Measurements from ENCODE around the gene POGLUT2.

The POGLUT2 gene

DNA sequence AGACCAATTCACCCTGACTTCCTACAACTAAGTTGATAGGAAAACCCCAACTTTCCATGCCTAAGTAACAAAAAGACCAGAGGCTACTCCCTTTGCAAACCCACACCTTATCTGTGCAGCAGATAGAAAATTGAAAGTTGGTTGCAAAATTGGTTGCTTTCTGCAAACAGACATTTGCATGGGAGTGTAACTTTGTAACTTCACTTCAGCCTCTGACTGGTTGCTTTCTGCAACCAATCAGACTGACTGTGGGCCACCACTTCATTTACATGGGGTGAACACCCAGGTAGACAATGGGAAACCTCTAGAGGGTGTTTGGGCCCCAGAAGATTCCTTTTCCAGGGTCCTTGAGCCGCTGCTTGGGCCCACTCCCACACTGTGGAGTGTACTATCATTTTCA, 35.0 kb downstream of the POGLUT2 start:
- no peak for DNase-seq (ENCODE audit: extremely low spot score)
- TF ChIP-seq CTCF (IDR thresholded peaks at IDR 0.05; ENCODE audit: control extremely low read depth, extremely low read depth, low read depth, missing control alignments): no peak
- POLR2A ChIA-PET: no interaction called here
- CTCF ChIA-PET: no interaction called here

- no peak for TF ChIP-seq CTCF (IDR thresholded peaks at IDR 0.05; ENCODE audit: control extremely low read depth, extremely low read depth, low read depth, missing control alignments)
- CTCF ChIA-PET: no interaction called here
- POLR2A ChIA-PET: no interaction called here
- no peak for DNase-seq (ENCODE audit: extremely low spot score)
These were observed 37.7 kb downstream of the POGLUT2 start for GRCh38 chr13:102761071-102761470.

- ChIA-PET POLR2A (no interaction called here), CTCF (interaction anchor here (1.0 to 2.6 kb wide), 4 partner anchors 9 to 179 kb away, joined by 4 to 8 read pairs (median 5); no protein-coding TSS in a partner anchor)
- no peak for TF ChIP-seq CTCF (IDR thresholded peaks at IDR 0.05; ENCODE audit: control extremely low read depth, extremely low read depth, low read depth, missing control alignments)
- no peak for DNase-seq (ENCODE audit: extremely low spot score)
These were observed 39.9 kb downstream of the POGLUT2 start for GRCh38 chr13:102758842-102759241.

DNA sequence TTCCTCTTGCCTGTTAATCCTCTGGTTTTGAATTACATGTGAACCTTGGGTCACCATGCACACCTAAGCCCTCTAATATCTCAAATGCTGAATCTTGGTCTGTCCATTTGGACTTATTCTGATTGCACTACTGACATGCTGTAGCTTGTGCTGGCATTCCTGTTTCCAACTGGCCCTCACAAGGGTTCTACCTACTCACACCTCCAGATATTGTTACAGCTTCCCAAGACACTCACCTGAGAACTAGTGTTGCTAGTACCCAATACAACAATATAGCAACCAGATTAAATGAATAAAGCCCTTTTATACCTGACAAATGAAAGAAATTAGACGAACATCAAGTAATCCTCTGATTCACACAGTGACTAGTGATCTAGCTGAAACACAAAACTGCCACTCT, 41.8 kb downstream of the POGLUT2 start:
- no peak for TF ChIP-seq CTCF (IDR thresholded peaks at IDR 0.05; ENCODE audit: control extremely low read depth, extremely low read depth, low read depth, missing control alignments)
- no peak for DNase-seq (ENCODE audit: extremely low spot score)
- POLR2A ChIA-PET: no interaction called here
- CTCF ChIA-PET: interaction anchor here (1.1 to 1.7 kb wide), 2 partner anchors 13 to 164 kb away, joined by 3 read pairs; no protein-coding TSS in a partner anchor

GRCh38 chr13:102751886-102752285, 46.9 kb downstream of the POGLUT2 start:
- ChIA-PET CTCF (no interaction called here), POLR2A (no interaction called here)
- DNase-seq (ENCODE audit: extremely low spot score): no peak
- TF ChIP-seq CTCF (IDR thresholded peaks at IDR 0.05; ENCODE audit: control extremely low read depth, extremely low read depth, low read depth, missing control alignments): no peak

GRCh38 chr13:102742506-102742905, 56.3 kb downstream of the POGLUT2 start:
- no peak for DNase-seq (ENCODE audit: extremely low spot score)
- ChIA-PET POLR2A (no interaction called here), CTCF (no interaction called here)
- TF ChIP-seq CTCF (IDR thresholded peaks at IDR 0.05; ENCODE audit: control extremely low read depth, extremely low read depth, low read depth, missing control alignments): no peak

DNA sequence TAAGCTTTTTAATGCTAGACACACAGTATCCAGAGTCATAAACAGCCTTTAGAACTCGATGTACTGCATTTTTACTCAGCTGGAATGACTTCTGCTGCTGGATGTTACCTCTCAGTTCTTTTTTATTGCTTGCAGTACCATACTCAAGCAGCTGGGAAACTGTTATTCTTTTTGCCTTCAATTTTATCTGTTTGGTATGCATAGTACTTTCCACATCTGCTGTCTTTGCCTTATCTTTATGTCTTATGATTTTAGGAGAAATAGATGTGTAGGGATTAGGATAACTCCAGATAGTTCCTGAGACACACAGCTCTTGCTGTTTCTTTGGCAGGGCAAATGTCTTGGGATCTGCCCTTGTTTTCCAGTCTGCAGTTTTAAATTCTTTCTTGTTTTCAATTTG, 56.7 kb downstream of the POGLUT2 start:
- no peak for TF ChIP-seq CTCF (IDR thresholded peaks at IDR 0.05; ENCODE audit: control extremely low read depth, extremely low read depth, low read depth, missing control alignments)
- ChIA-PET POLR2A (no interaction called here), CTCF (no interaction called here)
- no peak for DNase-seq (ENCODE audit: extremely low spot score)

All from GM10248 (cell line).